Neural progenitor cell (in vitro differentiated cells): ENCODE data around the gene ARHGAP26. TPM values are rescaled to one million over a fixed set of nuclear protein-coding genes. Genes with fewer than 3 reads are reported as not detected.

ENCODE experiments used
- DNase-seq: peaks from one replicate; pipeline ENCODE4 v3.0.0-alpha.2; 2016; ENCODE audit warnings: low spot score
- H2AFZ ChIP-seq: fragments of 200-600 bp; sonication (generic); replicated peaks from 2 replicates; pipeline ENCODE4 v1.6.1; 2016; ENCODE audit warnings: antibody characterized with exemption
- H3F3A ChIP-seq: fragments of 200-600 bp; sonication (generic); 2 replicates; pipeline ENCODE4 v1.6.1; 2016; ENCODE audit warnings: antibody characterized with exemption, low read depth
- H3K27ac ChIP-seq: fragments of 200-600 bp; sonication (generic); 2 replicates; pipeline ENCODE4 v1.5.1; 2016; ENCODE audit warnings: mild to moderate bottlenecking
- H3K27me3 ChIP-seq: fragments of 200-600 bp; sonication (generic); 2 replicates; pipeline ENCODE4 v1.6.1; 2016; ENCODE audit warnings: mild to moderate bottlenecking, moderate library complexity
- H3K36me3 ChIP-seq: fragments of 200-600 bp; sonication (generic); 2 replicates; pipeline ENCODE4 v1.5.1; 2016
- H3K4me1 ChIP-seq: fragments of 200-600 bp; sonication (generic); 2 replicates; pipeline ENCODE4 v1.6.1; 2016; ENCODE audit warnings: mixed run types
- H3K4me2 ChIP-seq: fragments of 200-600 bp; sonication (generic); 2 replicates; pipeline ENCODE4 v1.6.1; 2016
- H3K4me3 ChIP-seq: fragments of 200-600 bp; sonication (generic); 2 replicates; pipeline ENCODE4 v1.5.1; 2016
- H3K79me2 ChIP-seq: fragments of 200-600 bp; sonication (generic); 2 replicates; pipeline ENCODE4 v1.6.1; 2016; ENCODE audit warnings: low read depth
- H3K9ac ChIP-seq: fragments of 200-600 bp; sonication (generic); 2 replicates; pipeline ENCODE4 v1.6.1; 2016
- H3K9me3 ChIP-seq: fragments of 200-600 bp; sonication (generic); 2 replicates; pipeline ENCODE4 v1.5.1; 2016; ENCODE audit warnings: low read depth
- H4K20me1 ChIP-seq: fragments of 200-600 bp; sonication (generic); 2 replicates; pipeline ENCODE4 v1.6.1; 2016; ENCODE audit warnings: low read depth
- H3K27ac Mint-ChIP-seq: 3 replicates; pipeline ENCODE4 v1.8.0; 2021; ENCODE audit warnings: mixed read lengths
- H3K27me3 Mint-ChIP-seq: 2 replicates; pipeline ENCODE4 v1.8.0; 2022; ENCODE audit warnings: low read depth, mild to moderate bottlenecking, inconsistent platforms, moderate library complexity, mixed read lengths; ENCODE audit not compliant: insufficient read depth
- H3K36me3 Mint-ChIP-seq: 3 replicates; pipeline ENCODE4 v1.8.0; 2021; ENCODE audit warnings: mixed read lengths
- H3K4me1 Mint-ChIP-seq: 3 replicates; pipeline ENCODE4 v1.8.0; 2021; ENCODE audit warnings: mixed read lengths
- H3K4me3 Mint-ChIP-seq: 3 replicates; pipeline ENCODE4 v1.8.0; 2021; ENCODE audit warnings: mild to moderate bottlenecking, moderate library complexity, mixed read lengths
- H3K9me3 Mint-ChIP-seq: 3 replicates; pipeline ENCODE4 v1.8.0; 2020; ENCODE audit warnings: mixed read lengths
- EZH2 ChIP-seq: fragments of 200-600 bp; sonication (generic); IDR thresholded peaks from 2 replicates; pipeline ENCODE4 v1.6.1; 2017; ENCODE audit warnings: antibody characterized with exemption, mild to moderate bottlenecking, moderate library complexity
- EZH2phosphoT487 ChIP-seq: fragments of 200-600 bp; sonication (generic); IDR thresholded peaks from 2 replicates; pipeline ENCODE4 v1.6.1; 2017; ENCODE audit warnings: antibody characterized with exemption
- total RNA-seq: library from RNA; depleted of rRNA; stranded (reverse); fragments of >200 nt; gene quantifications from 2 replicates; pipeline ENCODE4 v1.2.3, GENCODE V29; 2015; ENCODE audit warnings: low replicate concordance
- TF ChIP-seq, protein P1 (sequence below): fragments of 200-600 bp; sonication (generic); IDR thresholded peaks from 2 replicates; pipeline ENCODE4 v1.5.1; 2017; ENCODE audit warnings: antibody characterized with exemption, mild to moderate bottlenecking

The ARHGAP26 gene
- total RNA-seq, 1 donor from 2014 or later: 7.0 TPM

GRCh38 chr5:142819292-142819691, 49.1 kb downstream of the ARHGAP26 start:
- H3K4me1 ChIP-seq: peaks cover 8% of the 10 kb centered on the region
- no peaks in the 10 kb centered on the region for H3K9me3 ChIP-seq
- no peaks in the 10 kb centered on the region for H3K27me3 ChIP-seq
- Mint-ChIP-seq H3K4me1 (peaks cover 10% of the 10 kb centered on the region), H3K27me3 (peaks cover 2% of the 10 kb centered on the region), H3K36me3 (peaks cover 1% of the 10 kb centered on the region), H3K4me3 (no peak overlapping the region), H3K27ac (no peak overlapping the region), H3K9me3 (peaks cover 5% of the 10 kb centered on the region)
- no peaks in the 10 kb centered on the region for H3K79me2 ChIP-seq
- DNase-seq: no peak
- no peaks in the 10 kb centered on the region for H4K20me1 ChIP-seq
- no peak for TF ChIP-seq EZH2
- no peak for TF ChIP-seq EZH2phosphoT487
- TF ChIP-seq, protein P1, sequence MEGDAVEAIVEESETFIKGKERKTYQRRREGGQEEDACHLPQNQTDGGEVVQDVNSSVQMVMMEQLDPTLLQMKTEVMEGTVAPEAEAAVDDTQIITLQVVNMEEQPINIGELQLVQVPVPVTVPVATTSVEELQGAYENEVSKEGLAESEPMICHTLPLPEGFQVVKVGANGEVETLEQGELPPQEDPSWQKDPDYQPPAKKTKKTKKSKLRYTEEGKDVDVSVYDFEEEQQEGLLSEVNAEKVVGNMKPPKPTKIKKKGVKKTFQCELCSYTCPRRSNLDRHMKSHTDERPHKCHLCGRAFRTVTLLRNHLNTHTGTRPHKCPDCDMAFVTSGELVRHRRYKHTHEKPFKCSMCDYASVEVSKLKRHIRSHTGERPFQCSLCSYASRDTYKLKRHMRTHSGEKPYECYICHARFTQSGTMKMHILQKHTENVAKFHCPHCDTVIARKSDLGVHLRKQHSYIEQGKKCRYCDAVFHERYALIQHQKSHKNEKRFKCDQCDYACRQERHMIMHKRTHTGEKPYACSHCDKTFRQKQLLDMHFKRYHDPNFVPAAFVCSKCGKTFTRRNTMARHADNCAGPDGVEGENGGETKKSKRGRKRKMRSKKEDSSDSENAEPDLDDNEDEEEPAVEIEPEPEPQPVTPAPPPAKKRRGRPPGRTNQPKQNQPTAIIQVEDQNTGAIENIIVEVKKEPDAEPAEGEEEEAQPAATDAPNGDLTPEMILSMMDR: no peak
- H3K36me3 ChIP-seq: no peaks in the 10 kb centered on the region
- H3K4me2 ChIP-seq: no peak overlapping the region
- H2AFZ ChIP-seq: no peak overlapping the region
- no peaks in the 10 kb centered on the region for H3F3A ChIP-seq
- H3K4me3 ChIP-seq: no peak overlapping the region
- H3K9ac ChIP-seq: no peak overlapping the region
- H3K27ac ChIP-seq: no peak overlapping the region

DNA sequence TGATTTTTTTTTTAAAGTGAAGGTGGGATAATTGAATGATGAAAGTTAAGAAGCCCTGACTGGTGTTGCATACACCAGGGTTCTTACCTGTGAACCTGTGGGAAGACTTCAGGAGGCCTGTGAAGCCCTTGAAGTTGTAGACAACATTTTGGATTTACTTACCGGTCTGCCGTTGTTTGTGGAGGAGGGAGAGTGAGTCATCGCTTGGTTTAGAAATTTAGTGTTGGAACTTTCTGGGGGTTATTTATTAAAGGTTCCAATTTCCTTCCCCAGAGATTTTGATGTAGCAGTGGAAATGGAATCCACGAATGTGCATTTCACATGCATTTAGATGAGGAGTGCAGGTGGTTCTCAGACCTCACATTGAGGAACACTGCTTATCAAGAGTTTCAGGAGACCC, 49.6 kb downstream of the ARHGAP26 start:
- Mint-ChIP-seq H3K9me3 (peaks cover 5% of the 10 kb centered on the region), H3K27ac (no peak overlapping the region), H3K27me3 (peaks cover 2% of the 10 kb centered on the region), H3K36me3 (peaks cover 1% of the 10 kb centered on the region), H3K4me3 (no peak overlapping the region), H3K4me1 (peaks cover 14% of the 10 kb centered on the region)
- no peak overlapping the region for H3K4me2 ChIP-seq
- H3K27ac ChIP-seq: no peak overlapping the region
- H3K27me3 ChIP-seq: no peaks in the 10 kb centered on the region
- no peak for DNase-seq
- no peaks in the 10 kb centered on the region for H3K79me2 ChIP-seq
- H3K9ac ChIP-seq: no peak overlapping the region
- H3K4me3 ChIP-seq: no peak overlapping the region
- H3K9me3 ChIP-seq: no peaks in the 10 kb centered on the region
- peaks cover 13% of the 10 kb centered on the region for H3K4me1 ChIP-seq
- no peaks in the 10 kb centered on the region for H4K20me1 ChIP-seq
- no peak overlapping the region for H2AFZ ChIP-seq
- no peaks in the 10 kb centered on the region for H3F3A ChIP-seq
- TF ChIP-seq EZH2 (no peak), EZH2phosphoT487 (no peak)
- TF ChIP-seq, protein P1: no peak
- H3K36me3 ChIP-seq: no peaks in the 10 kb centered on the region

DNA sequence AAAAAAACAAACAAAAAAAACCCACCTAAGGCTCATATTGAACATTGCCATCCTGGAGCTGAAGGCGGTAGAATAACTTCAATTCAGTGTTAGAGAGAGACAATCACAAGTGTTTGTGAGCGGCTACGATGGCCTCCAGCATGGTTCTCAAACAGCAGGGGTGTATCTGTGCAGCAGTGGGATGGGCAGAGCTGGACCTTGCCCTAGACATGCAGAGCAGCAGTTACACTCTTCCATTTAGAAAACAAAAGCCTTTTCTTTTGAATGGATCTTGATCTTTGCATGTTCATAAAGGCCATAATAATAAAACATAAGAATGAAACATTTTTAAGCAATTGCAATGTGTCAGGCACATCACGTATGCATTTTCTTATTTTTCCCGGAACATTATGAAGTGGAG, 50.3 kb downstream of the ARHGAP26 start:
- Histone ChIP-seq H3K27me3 (no peaks in the 10 kb centered on the region), H3K9me3 (no peaks in the 10 kb centered on the region), H3K4me1 (peaks cover 19% of the 10 kb centered on the region), H3K4me2 (no peak overlapping the region), H3K36me3 (no peaks in the 10 kb centered on the region), H3K4me3 (no peak overlapping the region), H3F3A (no peaks in the 10 kb centered on the region), H3K27ac (no peak overlapping the region), H2AFZ (no peak overlapping the region), H3K79me2 (no peaks in the 10 kb centered on the region), H4K20me1 (no peaks in the 10 kb centered on the region), H3K9ac (no peak overlapping the region)
- Mint-ChIP-seq H3K27ac (no peak overlapping the region), H3K27me3 (peaks cover 2% of the 10 kb centered on the region), H3K4me1 (peaks cover 18% of the 10 kb centered on the region), H3K9me3 (peaks cover 5% of the 10 kb centered on the region), H3K36me3 (peaks cover 1% of the 10 kb centered on the region), H3K4me3 (no peak overlapping the region)
- TF ChIP-seq, protein P1: no peak
- TF ChIP-seq EZH2phosphoT487: no peak
- TF ChIP-seq EZH2: no peak
- no peak for DNase-seq
